NCI-H128 (cell line): Measurements from ENCODE around the gene BOLA1.
A peak's percentile ranks its signal among the peaks of the same experiment; 100 is the strongest.
"Not testable (repeated sequence)": the region's sequence is repeated elsewhere in the genome, so short reads cannot be mapped to it uniquely, and the experiment has no call there.

Source experiments
- DNase-seq: peaks from one replicate; lab custom pipeline; 2025; ENCODE audit not compliant: unreplicated experiment; lab: John Stamatoyannopoulos, UW

Gene BOLA1

GRCh38 chr1:149927563-149928400, 28.4 kb downstream of the BOLA1 start, which contains the start of gene SF3B4:
TSS of gene SF3B4 (minus strand) at chr1:149927803. CDS start at chr1:149927759, 44 bp downstream.
- peak; percentile 93 for DNase-seq

GRCh38 chr1:149928401-149928724, 29.0 kb downstream of the BOLA1 start:
- DNase-seq: no peak

- DNase-seq: no peak
These were observed 30.5 kb downstream of the BOLA1 start for GRCh38 chr1:149929856-149930255.

GRCh38 chr1:149931212-149931790, 31.9 kb downstream of the BOLA1 start:
- DNase-seq: no peak

GRCh38 chr1:149932474-149932873, 33.1 kb downstream of the BOLA1 start:
- no peak for DNase-seq

GRCh38 chr1:149933208-149933607, 33.8 kb downstream of the BOLA1 start:
- no peak for DNase-seq

- DNase-seq: no peak
These were observed 35.0 kb downstream of the BOLA1 start for GRCh38 chr1:149934356-149934755.

- no peak for DNase-seq
These were observed 37.0 kb downstream of the BOLA1 start, which contains the start of gene MTMR11 for GRCh38 chr1:149936170-149936991. TSS of gene MTMR11 (minus strand) at chr1:149936879. CDS start at chr1:149936647, 232 bp downstream.

GRCh38 chr1:149936992-149937705, 37.8 kb downstream of the BOLA1 start:
- DNase-seq: no peak

GRCh38 chr1:149937759-149938158, 38.4 kb downstream of the BOLA1 start:
- DNase-seq: no peak

GRCh38 chr1:149938668-149939003, 39.3 kb downstream of the BOLA1 start:
- DNase-seq: not testable (repeated sequence)

- no peak for DNase-seq
These were observed 41.1 kb downstream of the BOLA1 start for GRCh38 chr1:149940427-149940826.

- no peak for DNase-seq
These were observed 42.8 kb downstream of the BOLA1 start for GRCh38 chr1:149942207-149942606.

GRCh38 chr1:149942885-149943284, 43.5 kb downstream of the BOLA1 start:
- DNase-seq: no peak

- DNase-seq: no peak
These were observed 45.8 kb downstream of the BOLA1 start for GRCh38 chr1:149945206-149945605.

GRCh38 chr1:149949911-149950310, 50.5 kb downstream of the BOLA1 start:
- no peak for DNase-seq
